GM21515 (cell line): ENCODE data around the gene RPS2.
A peak's percentile ranks its signal among the peaks of the same experiment; 100 is the strongest.
"Not testable (repeated sequence)": the region's sequence is repeated elsewhere in the genome, so short reads cannot be mapped to it uniquely, and the experiment has no call there.

Experiments used
- ATAC-seq: cut with Tn5 transposase; IDR thresholded peaks from one replicate; pipeline ENCODE4 v1.9.1; 2021; ENCODE audit not compliant: unreplicated experiment

RPS2 gene

DNA sequence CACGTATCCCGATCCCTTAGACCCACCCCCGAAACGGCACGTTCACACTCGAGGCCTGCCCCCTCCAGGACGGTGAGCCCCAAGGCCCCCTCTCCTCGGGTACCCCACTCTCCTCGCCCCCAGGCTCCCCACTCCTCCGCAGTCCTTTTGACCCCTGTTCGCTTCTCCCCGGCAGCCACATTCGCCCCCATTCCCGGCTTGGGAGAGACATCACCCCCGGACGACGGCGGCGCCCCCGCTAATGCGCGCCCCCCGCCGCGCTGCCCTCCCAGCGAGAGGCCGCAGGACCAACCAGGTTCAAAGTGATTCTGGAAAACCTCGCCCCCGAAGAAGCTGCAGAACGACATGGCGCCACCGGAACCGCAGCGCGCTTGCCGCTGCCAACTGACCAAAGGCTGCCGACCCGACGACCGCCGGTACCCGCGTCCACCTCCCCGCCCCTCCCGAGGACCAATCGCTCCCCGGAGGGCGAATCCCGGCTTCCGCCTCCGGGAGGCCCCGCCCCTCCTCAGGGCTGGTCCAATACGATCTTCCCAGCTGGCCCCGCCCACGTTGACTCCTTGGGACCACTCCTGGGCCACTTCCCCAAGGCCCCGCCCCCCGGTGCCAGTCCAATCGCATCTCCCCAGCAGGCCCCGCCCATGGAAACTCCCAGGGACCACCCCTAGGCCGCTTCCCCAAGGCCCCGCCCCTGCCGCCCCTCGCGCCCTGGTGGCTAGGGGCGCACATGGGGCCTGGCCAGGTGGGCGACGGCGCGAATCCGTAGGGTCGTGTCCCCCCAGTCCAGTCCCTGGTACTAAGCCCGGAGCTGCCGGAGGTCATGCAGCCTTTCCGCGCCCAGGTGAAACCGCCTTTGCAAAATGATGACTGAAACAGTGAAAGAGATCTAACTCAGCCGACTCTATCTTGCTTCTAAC lies 21.6 kb downstream of the RPS2 start, which contains the start of gene MSRB1:
TSS of gene MSRB1 (minus strand) at position 390 of the 917 bp plus-strand sequence. CDS start at position 347, 43 bp downstream.
- peak; percentile 84 for ATAC-seq

DNA sequence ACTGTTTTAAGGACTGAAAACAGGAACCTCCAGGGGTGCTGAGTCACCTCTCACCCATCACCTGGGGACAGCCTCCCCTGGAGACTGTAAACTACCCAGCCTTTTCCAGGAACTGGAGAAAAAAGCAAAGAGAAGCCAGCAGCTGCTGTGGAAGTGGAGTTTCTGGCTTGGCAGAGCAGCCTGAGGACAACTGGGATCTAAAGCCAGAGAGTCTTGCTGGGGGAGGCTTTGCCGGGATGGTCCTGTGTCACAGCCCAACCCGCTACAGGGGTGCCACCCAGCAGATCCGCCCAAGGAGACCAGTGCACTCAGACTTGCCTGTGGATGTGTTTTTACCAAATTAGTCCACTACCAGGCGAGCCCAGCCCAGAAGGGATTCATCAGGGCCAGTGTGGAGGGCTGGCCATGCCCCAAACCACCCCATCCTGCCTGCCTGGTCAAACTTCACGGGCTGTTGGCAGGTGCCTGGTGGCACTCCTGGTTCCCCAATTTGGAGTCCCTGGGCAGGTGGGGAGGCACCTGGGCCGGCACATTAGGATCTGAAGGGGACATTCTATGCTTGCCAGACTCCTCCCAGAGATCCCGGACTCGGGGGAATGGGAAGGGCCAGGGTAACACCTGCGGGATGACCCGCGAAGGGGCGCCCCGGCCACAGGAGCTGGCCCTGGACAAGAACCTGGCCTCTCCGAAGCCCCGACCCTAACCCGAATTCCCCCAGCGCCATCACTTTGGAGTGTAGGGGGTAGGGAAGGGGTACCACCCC lies 22.4 kb downstream of the RPS2 start:
- ATAC-seq = no peak

DNA sequence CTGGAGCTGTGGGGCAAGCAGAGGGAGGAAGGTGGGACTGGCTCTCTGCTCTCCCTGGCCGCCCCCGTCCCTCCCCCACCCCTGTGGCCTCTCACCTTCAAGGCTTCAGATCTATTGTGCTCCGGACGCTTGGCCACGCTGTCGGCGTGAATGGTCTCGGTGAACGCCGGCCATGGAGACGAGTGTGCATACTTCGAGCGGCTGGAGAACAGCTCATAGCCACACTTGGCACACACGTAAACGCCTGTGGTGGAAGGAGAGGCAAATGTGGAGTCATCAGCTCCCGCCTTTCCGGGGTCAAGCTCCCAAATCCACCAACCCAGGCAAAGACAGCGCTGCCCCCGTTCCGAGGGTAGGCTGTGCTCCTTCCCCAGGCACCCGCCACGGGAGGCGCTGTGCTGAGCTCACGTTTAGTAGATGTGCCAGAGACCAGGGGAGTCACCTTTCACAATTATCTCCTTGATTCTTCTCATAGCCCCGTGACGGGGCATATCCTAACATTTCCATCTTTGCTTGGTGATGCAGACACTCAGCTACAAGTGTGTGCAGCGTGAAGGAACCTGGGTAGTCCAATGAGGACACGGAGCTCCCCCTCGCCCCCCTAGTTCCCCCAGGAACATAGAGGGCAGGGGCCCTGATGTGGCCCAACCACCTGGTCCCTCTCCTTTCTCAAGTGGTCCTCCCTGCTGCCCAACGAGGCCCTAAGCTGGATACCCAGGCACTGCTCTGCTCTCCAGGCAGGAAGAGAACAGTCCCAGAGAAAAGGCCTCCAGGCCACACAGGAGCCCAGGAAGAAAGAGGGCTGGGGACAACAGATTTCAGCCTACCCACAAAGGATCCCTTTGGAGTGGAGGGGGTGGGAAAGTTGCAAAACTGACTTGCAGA lies 23.2 kb downstream of the RPS2 start:
- no peak for ATAC-seq

DNA sequence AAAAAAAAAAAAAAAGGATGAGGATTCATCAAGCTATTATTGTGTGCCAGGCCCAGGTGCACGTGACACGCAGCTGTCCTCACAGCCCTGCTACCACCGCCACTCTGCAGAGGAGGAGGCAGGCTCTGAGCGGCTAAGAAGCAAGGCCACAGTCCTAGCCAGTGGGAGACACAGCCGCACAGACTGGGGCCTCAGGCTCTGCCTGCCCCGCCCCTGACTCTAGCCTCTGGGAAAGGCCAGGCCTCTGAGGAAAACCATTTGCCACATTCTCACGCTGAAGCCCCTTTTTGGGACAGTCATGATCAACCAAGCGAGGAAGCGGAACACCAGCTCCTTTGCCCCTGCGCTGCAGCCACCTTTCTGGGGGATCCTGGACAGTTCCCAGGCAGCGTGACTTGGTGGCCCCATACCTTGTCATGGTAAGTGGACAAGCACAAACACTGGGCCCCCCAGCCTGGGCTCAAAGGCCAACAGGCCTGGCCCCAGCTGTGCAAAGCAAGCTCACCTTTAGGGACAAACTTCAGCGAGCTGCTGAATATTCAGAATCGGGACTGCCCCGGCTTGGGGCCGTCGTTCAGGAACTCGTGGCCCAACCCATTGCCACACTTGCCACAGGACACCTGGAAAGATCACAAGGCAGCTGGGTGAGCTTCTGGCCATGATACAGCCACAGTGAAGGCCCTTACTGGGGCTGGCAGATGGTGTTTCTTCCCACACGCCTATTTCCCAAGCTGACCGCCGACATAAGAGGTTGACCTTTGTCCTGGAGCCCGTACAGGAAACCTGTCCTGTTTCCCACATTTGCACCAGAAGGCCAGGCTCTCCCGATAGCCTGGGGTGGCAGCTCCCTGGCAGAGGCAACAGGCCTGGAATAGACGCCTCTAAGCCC lies 24.1 kb downstream of the RPS2 start:
- no peak for ATAC-seq

DNA sequence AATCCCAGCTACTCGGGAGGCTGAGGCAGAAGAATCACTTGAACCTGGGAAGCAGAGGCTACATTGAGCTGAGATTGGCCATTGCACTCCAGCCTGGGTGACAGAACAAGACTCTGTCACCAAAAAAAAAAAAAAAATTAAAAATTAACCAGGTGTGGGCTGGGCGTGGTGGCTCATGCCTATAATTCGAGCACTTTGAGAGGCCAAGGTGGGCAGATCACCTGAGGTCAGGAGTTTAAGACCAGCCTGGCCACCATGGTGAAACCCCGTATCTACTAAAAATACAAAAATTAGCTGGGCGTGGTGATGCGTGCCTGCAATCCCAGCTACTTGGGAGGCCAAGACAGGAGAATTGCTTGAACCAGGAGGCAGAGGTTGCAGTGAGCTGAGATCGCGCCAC lies 24.8 kb downstream of the RPS2 start:
- ATAC-seq = not testable (repeated sequence)

DNA sequence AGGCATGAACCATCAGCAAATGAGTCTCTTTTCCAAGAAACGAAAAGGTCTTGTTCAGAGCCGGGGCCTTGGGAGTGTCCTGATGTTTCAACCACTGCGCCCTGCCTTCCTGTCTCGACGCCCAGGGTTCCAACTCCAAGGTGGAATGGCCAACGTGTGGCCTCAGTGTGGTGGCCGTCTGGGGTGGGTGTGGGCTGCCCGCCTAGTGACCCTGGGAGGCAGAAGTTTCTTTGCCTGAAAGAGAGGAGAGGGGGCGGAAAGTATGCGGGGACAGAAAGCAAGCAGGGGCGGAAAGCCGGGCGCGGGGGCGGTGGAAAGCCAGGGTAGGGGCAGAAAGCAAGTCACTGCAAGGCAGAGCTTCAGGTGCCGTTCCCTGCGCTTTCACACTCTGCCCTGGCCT lies 25.7 kb downstream of the RPS2 start:
- ATAC-seq = no peak

DNA sequence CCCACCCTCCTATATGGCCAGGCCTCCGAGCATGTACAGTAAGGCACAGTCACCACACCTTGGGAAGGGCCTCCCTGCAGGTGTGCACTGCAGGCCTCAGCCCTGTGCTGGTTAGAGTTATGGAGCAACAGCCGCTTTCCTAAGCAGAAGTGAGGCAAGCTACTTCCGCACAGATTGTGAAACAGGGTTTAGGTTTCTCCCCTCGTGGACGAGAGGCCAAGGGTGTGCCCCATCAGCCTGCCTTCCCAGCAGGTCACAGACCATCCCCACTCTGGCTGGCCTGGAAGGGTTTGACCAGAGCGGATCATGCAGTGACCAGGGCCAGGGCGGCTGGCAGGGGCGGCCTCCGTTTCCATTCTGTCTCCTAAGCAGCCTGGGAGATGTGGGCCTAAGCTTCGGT lies 26.3 kb downstream of the RPS2 start:
- ATAC-seq = no peak

DNA sequence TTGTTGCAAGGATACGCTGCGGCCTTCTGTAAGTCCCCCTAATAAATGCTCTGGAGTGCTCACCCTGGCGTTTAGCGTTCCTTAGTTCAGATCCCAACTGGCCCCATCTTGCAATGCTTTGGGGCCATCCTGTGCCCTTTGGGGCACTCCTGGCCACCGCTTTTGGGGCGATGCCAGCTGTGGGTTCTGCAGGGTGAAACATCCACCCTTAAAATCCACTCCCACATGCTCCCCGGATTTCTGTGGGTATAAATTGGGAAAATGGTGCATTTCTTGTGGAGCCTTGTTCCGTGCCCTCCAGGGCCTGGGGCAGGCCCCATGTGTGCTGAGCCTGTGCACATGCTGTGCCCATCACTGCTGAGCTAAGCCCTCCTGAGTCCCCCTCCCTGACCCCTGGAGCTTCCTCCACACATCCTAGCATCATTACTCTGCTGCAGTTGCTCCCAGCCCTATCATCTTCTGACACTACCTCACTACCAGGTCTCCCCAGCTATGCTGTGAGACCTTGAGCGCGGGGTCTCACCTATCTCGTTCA lies 27.6 kb downstream of the RPS2 start:
- ATAC-seq = no peak

DNA sequence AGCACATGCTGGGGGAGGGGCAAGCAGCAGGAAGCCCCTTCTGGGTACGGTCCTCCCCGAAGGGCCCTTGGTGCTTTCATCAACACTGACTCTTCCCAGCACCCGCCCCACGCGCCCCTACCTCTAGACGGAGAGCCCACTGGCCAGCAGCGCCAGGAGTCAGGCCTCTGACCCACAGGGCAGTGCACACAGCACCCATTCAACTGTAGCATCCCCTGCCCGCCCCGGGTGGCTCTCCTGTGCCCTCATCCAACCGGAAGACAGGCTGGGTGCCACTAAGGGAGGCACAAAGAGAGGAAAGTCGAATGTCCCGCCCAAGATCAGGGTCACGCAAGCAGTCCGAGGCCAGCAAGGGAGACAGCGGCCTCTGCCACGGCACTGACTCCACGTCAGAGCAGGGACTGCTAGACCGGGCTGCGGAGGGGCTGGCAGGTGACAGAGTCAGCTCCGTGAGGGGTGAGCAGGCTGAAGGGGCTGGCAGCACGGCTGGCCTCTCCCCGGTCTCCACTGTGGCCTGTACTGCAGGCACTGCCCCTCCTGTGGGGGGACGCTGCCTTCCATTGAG lies 31.4 kb downstream of the RPS2 start:
- no peak for ATAC-seq

DNA sequence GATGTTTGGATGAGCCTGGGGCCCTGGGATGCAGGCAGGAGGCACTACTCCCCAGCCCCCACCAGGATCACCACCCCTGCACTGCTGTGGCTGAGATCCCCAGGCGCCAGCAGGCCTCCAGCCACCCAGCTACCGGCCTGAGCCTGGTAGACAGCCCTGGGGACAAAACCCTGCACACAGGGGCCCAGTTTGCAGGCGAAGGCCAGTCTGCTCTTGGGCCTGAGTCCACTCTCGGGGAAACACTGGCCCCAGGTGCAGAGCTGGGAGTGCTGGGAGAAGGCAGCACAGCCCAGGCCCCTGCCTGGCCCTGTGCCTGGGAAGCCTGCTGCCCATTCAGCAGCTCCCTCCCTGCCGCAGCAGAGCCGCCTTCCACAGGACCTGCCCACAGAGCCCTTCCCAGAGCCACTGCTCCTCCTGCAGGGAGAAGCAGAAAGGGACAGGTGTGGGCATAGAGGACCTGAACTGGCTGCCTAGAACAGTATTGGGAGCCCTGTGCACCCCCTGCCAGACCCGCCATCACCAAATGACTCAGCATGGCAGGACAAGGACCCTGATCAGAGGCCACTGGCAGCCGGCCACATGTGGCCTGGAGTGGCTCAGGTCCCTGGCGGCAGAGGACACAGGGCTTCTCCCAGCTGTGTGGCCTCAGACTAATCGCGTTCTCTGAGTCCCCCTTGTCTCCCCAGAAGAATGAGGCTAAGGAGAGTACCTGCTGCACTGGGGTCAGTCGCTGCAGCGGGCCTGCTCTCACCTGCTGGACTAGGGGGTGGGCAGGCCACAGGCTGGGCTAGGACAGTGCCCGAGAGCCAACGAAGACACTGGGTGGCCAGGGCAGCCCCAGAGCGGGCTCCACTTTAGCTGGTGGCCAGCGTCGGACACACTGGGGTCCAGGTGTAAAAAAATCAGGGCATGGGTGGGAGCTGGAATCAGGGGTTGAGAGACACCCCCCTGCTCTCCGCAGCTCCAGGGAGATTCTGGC lies 32.3 kb downstream of the RPS2 start:
- ATAC-seq = no peak

DNA sequence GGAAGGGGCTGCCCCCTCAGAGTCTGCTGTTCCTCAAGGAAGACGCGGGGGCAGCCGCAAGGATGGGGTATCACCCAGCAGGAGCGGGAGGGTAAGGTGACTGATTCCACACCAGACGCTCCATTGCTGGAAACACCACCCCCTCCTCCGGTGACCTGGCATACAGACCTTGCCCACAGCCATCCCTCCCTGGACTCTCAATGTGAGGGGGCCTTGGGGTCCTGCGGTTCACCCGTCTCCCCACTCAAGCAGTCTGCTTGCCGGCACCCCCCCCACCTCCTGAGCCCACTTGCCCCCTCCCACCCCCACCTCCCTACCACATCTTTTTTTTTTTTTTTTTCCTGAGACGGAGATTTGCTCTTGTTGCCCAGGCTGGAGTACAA lies 34.3 kb downstream of the RPS2 start:
- no peak for ATAC-seq

DNA sequence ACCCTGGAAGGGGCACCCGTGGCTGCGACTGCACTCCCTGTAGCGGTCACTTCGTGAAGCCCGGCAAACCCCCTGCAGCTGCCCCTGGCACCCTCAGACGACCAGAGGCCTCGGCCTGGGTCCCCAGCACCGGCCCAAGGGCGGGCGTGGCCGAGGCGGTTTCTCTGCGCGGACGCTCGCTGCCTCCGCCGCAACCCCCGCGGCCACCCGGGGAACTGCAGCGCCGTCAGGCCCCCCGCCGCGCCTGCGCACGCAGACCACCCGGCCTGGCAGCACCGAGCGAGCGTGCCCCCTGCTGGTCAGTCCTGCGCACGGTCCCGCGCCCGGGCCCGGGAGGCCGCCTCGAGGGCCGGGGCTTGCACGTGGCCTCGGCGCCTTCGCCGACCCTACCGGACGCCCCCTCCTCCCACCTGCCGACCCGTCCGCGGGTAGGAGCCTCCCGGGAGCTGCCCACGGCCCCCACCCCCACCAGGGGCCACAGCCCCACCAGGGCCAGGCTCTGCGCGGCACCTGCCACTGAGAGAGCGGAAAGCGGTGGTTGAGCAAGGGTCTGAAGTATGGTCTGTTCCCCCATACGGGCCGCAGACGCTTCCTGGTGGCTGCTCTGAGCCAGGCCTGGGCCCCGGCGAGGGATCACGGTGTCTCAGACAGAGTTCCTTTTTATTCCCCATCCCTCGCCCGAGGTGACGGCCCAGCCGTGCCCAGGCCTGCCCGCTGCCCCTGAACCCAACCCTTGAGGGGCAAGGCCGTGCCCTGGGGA lies 34.9 kb downstream of the RPS2 start:
- peak; percentile 81 for ATAC-seq

DNA sequence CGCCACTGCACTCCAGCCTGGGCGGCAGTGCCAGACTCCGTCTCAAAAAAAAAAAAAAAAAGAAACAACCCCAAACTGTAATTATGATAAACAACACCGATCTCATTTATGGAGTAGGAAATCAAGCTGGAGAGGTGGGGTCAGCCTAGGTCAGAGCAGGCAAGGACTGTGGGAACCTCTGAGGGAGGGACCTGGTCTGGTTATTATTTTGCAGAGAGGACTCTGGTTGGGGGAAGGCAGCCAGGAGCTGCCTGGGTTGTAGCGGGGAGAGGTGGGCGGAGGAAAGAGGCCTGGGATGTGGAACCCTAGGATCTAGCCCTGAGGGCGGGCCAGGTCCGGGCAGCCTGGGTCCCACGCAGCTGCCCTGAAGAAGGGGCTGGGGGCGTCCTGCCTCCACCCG lies 35.5 kb downstream of the RPS2 start:
- peak; percentile 11 for ATAC-seq

DNA sequence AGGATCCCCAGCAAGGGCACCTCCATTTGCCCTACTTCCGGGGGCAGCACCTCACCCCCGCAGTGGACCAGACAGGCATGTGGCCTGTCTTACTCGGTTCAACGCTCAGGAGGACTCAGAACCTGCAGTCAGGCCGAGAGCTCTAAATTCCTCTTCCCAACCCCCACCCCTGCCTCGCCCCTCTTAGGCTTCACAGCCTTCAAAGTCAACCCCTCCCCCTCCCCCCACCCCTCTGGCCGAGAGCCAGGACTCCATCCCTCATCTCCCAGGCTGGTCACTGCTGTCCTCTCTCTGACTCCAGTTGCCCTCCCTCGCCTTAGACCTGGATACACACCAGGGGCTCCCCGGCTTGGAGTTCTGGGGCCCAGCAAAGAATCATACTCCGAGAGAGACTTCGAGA lies 38.4 kb downstream of the RPS2 start:
- no peak for ATAC-seq

DNA sequence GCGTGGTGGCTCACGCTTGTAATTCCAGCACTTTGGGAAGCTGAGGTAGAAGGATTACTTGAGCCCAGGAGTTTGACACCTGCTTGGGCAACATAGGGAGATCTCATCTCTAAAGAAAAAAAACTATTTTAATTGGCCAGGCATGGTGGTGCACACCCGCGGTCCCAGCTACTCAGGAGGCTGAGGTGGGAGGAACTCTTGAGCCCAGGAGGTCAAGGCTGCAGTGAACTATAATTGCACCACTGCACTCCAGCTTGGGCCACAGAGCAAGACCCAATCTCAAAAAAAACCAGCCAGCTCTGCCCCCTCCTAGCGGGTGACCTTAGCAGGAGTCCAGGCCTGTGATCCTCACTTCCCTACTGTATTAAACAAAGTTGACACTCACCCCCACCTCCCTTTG lies 40.5 kb downstream of the RPS2 start:
- no peak for ATAC-seq

DNA sequence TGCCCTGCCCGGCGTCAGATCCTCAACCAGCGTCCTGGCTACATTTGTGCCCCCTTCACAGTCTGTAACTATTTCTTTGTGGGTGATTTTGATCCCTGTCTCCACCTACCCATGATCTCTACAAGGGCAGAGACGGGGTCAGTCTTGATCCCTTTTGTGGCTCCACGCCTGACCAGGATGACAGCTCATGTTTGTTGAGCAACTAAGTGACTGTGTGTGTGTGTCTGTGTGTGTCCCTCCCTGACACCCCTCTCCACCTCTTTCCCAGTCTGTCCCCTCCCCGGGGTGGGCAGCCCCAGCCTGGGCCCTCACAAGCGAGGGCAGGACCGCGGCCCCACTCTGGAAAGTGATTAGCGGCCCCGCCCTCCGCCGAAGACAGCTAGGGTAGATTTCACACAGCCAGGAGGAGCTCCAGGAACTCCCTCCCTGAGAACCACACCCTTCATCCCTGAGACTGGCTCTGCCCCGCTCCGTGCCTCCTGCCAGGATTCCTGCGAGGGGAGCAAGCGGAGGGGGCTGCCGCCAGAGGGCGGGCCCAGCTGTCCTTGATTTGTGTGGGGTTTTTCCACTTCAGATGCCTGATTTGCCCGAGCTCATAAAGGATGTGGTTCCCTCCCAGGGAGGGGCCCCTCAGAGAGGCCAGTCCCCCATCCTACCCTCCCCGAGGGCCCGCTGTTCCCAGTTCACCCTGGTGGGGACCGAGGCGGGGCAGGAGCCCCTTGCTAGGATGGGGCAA lies 41.2 kb downstream of the RPS2 start:
- no peak for ATAC-seq

DNA sequence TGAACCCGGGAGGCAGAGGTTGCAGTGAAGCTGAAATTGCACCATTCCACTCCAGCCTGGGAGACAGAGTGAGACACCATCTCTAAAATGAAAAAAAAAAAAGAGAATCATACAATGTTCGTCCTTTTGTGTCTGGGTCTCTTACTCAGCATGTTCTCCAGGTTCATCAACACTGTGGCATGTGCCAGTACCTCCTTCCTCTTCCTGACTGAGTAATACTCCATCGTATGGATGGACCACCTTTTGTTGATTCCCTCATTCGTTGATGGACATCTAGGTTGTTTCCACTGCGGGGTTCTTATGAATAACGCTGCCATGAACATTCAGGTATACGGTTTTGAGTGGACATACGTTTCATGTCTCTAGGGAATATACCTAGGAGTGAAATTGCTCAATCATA lies 42.3 kb downstream of the RPS2 start:
- ATAC-seq = no peak
